Astrocyte (in vitro differentiated cells and primary cell): Measurements from ENCODE around the gene ZNF22. TPM values are rescaled to one million over a fixed set of nuclear protein-coding genes. Genes with fewer than 3 reads are reported as not detected.

Source experiments
- DNase-seq: peaks from one replicate; pipeline ENCODE4 v3.0.0-alpha.2; 2010; ENCODE audit warnings: low read depth
- FAIRE-seq: peaks from 2 replicates; lab custom pipeline; 2011; peaks lifted over from hg19 to GRCh38; lab: Jason Lieb, UNC
- H2AFZ ChIP-seq: 2 replicates; pipeline ENCODE4 v1.6.0; 2012; ENCODE audit warnings: low read depth, low read length, inconsistent platforms
- H3K27ac ChIP-seq: 2 replicates; pipeline ENCODE4 v1.5.1; 2011; ENCODE audit warnings: low read depth, low read length, inconsistent platforms
- H3K27me3 ChIP-seq: 2 replicates; pipeline ENCODE4 v1.6.0; 2011; ENCODE audit warnings: low read length, inconsistent platforms; ENCODE audit not compliant: insufficient read depth
- H3K36me3 ChIP-seq: 2 replicates; pipeline ENCODE4 v1.5.1; 2011; ENCODE audit warnings: low read length, inconsistent platforms; ENCODE audit not compliant: insufficient read depth
- H3K4me1 ChIP-seq: 2 replicates; pipeline ENCODE4 v1.5.1; 2011; ENCODE audit warnings: low read length, inconsistent platforms; ENCODE audit not compliant: insufficient read depth
- H3K4me2 ChIP-seq: 2 replicates; pipeline ENCODE4 v1.6.0; 2012; ENCODE audit warnings: low read length, inconsistent platforms
- H3K4me3 ChIP-seq: 2 replicates; pipeline ENCODE4 v1.5.1; 2011; ENCODE audit warnings: low read depth, mild to moderate bottlenecking, low read length, inconsistent platforms; ENCODE audit not compliant: insufficient read depth
- H3K79me2 ChIP-seq: 2 replicates; pipeline ENCODE4 v1.6.0; 2012; ENCODE audit warnings: mild to moderate bottlenecking, low read length, inconsistent platforms; ENCODE audit not compliant: insufficient read depth
- H3K9ac ChIP-seq: 2 replicates; pipeline ENCODE4 v1.6.0; 2012; ENCODE audit warnings: mild to moderate bottlenecking, low read length, inconsistent platforms
- H3K9me3 ChIP-seq: 2 replicates; pipeline ENCODE4 v1.5.1; 2012; ENCODE audit warnings: low read depth, mild to moderate bottlenecking, low read length, inconsistent platforms; ENCODE audit not compliant: insufficient read depth
- H4K20me1 ChIP-seq: 2 replicates; pipeline ENCODE4 v1.6.0; 2012; ENCODE audit warnings: low read length, inconsistent platforms; ENCODE audit not compliant: insufficient read depth
- H3K27ac Mint-ChIP-seq: one replicate; pipeline ENCODE4 v1.8.0; 2021; ENCODE audit warnings: mild to moderate bottlenecking, mixed read lengths; ENCODE audit not compliant: unreplicated experiment
- H3K27me3 Mint-ChIP-seq: one replicate; pipeline ENCODE4 v1.8.0; 2021; ENCODE audit warnings: low read depth, mixed read lengths; ENCODE audit not compliant: unreplicated experiment
- H3K36me3 Mint-ChIP-seq: one replicate; pipeline ENCODE4 v1.8.0; 2021; ENCODE audit warnings: low read depth, mixed read lengths; ENCODE audit not compliant: unreplicated experiment
- H3K4me1 Mint-ChIP-seq: one replicate; pipeline ENCODE4 v1.8.0; 2021; ENCODE audit warnings: low read depth, mixed read lengths; ENCODE audit not compliant: unreplicated experiment
- H3K4me3 Mint-ChIP-seq: one replicate; pipeline ENCODE4 v1.8.0; 2021; ENCODE audit warnings: mild to moderate bottlenecking, moderate library complexity, mixed read lengths; ENCODE audit not compliant: unreplicated experiment
- H3K9me3 Mint-ChIP-seq: one replicate; pipeline ENCODE4 v1.8.0; 2021; ENCODE audit warnings: mild to moderate bottlenecking, mixed read lengths; ENCODE audit not compliant: unreplicated experiment
- CTCF ChIP-seq: IDR thresholded peaks from 2 replicates; pipeline ENCODE4 v1.5.1; 2011; ENCODE audit warnings: low read depth, mild to moderate bottlenecking, inconsistent platforms, low read length, moderate library complexity; ENCODE audit not compliant: insufficient read depth
- EZH2 ChIP-seq: IDR thresholded peaks from 2 replicates; pipeline ENCODE4 v1.6.1; 2012; ENCODE audit warnings: mild to moderate bottlenecking, low read length, inconsistent platforms; ENCODE audit not compliant: insufficient read depth
- total RNA-seq: library from RNA; stranded (reverse); gene quantifications from 2 replicates; pipeline ENCODE4 v1.2.1, GENCODE V29; 2021

ZNF22 gene
- total RNA-seq, 1 donor from 2014 or later: 12.0 TPM

- Histone ChIP-seq H3K79me2 (peaks cover 38% of the 10 kb centered on the region), H3K36me3 (peaks cover 9% of the 10 kb centered on the region), H2AFZ (no peak overlapping the region), H3K27me3 (no peaks in the 10 kb centered on the region), H3K4me2 (no peak overlapping the region), H4K20me1 (no peaks in the 10 kb centered on the region), H3K9ac (no peak overlapping the region), H3K4me3 (no peak overlapping the region), H3K4me1 (peaks cover 17% of the 10 kb centered on the region), H3K9me3 (peaks cover 7% of the 10 kb centered on the region), H3K27ac (no peak overlapping the region)
- peaks cover 4% of the 10 kb centered on the region for H3K4me1 Mint-ChIP-seq
- no peak overlapping the region for H3K27ac Mint-ChIP-seq
- DNase-seq (no peak), FAIRE-seq (no peak)
- no peak overlapping the region for H3K4me3 Mint-ChIP-seq
- peaks cover 23% of the 10 kb centered on the region for H3K9me3 Mint-ChIP-seq
- H3K27me3 Mint-ChIP-seq: no peaks in the 10 kb centered on the region
- H3K36me3 Mint-ChIP-seq: peaks cover 25% of the 10 kb centered on the region
- no peak for TF ChIP-seq CTCF
- no peak for TF ChIP-seq EZH2
Measured at GRCh38 chr10:45004661-45005060, 3.9 kb downstream of the ZNF22 start.

DNA sequence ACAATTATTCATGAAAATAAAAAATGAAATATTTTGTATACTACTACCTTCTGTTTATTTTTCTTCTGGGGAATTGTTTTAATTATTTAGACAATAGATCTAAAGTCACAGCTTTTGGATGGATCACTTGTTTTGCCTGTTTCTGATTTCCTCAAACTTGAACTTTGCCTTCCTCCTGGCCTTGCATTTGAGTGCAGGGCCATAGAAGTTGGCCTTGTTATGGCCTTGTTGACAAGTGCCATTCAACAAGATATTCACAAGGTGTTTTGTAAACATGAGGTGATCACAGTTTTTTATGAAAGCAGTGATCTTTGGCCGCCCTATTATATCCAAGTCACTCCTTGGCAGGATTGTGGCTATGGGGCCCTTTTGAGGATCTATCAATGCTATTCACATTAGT is 4.6 kb downstream of the ZNF22 start:
- Histone ChIP-seq H3K27me3 (no peaks in the 10 kb centered on the region), H3K9ac (no peak overlapping the region), H3K27ac (no peak overlapping the region), H3K9me3 (peaks cover 7% of the 10 kb centered on the region), H3K79me2 (peaks cover 38% of the 10 kb centered on the region), H3K36me3 (peaks cover 9% of the 10 kb centered on the region), H4K20me1 (no peaks in the 10 kb centered on the region), H3K4me2 (no peak overlapping the region), H3K4me1 (peaks cover 13% of the 10 kb centered on the region), H3K4me3 (no peak overlapping the region), H2AFZ (no peak overlapping the region)
- no peak overlapping the region for H3K27ac Mint-ChIP-seq
- peaks cover 23% of the 10 kb centered on the region for H3K36me3 Mint-ChIP-seq
- no peak for FAIRE-seq
- H3K4me1 Mint-ChIP-seq: peaks cover 4% of the 10 kb centered on the region
- no peak overlapping the region for H3K4me3 Mint-ChIP-seq
- no peak for DNase-seq
- TF ChIP-seq CTCF: no peak
- no peak for TF ChIP-seq EZH2
- peaks cover 23% of the 10 kb centered on the region for H3K9me3 Mint-ChIP-seq
- H3K27me3 Mint-ChIP-seq: no peaks in the 10 kb centered on the region

GRCh38 chr10:45006276-45007030 is 5.7 kb downstream of the ZNF22 start:
- TF ChIP-seq CTCF: no peak
- no peak for TF ChIP-seq EZH2
- H3K79me2 ChIP-seq: peaks cover 34% of the 10 kb centered on the region
- peaks cover 23% of the 10 kb centered on the region for H3K36me3 Mint-ChIP-seq
- H3K9me3 Mint-ChIP-seq: peaks cover 23% of the 10 kb centered on the region
- FAIRE-seq (no peak), DNase-seq (no peak)
- no peak overlapping the region for H3K4me3 Mint-ChIP-seq
- no peak overlapping the region for H3K4me2 ChIP-seq
- no peak overlapping the region for H3K9ac ChIP-seq
- H4K20me1 ChIP-seq: no peaks in the 10 kb centered on the region
- H2AFZ ChIP-seq: no peak overlapping the region
- H3K27ac Mint-ChIP-seq: no peak overlapping the region
- no peaks in the 10 kb centered on the region for H3K27me3 Mint-ChIP-seq
- H3K4me3 ChIP-seq: no peak overlapping the region
- H3K9me3 ChIP-seq: peaks cover 7% of the 10 kb centered on the region
- H3K4me1 ChIP-seq: peaks cover 5% of the 10 kb centered on the region
- H3K27me3 ChIP-seq: no peaks in the 10 kb centered on the region
- H3K36me3 ChIP-seq: peaks cover 9% of the 10 kb centered on the region
- peaks cover 4% of the 10 kb centered on the region for H3K4me1 Mint-ChIP-seq
- H3K27ac ChIP-seq: no peak overlapping the region
